HepG2 (cell line): Measurements from ENCODE around the gene TMF1. TPM values are rescaled to one million over a fixed set of nuclear protein-coding genes. Genes with fewer than 3 reads are reported as not detected.
A peak's percentile ranks its signal among the peaks of the same experiment; 100 is the strongest.

ENCODE experiments used
- AGO1 ChIP-seq: fragments of 200-400 bp; formaldehyde crosslinking; IDR thresholded peaks from 2 replicates; pipeline ENCODE4 v1.6.1; 2017; ENCODE audit warnings: mild to moderate bottlenecking, low read depth, low read length, moderate library complexity; ENCODE audit not compliant: poor library complexity, severe bottlenecking
- CEBPB ChIP-seq: IDR thresholded peaks from 2 replicates; pipeline ENCODE4 v1.6.1; 2011; ENCODE audit warnings: low read depth, low read length, improper control_type of control experiment, borderline replicate concordance
- DR1 ChIP-seq: sonication (generic); formaldehyde crosslinking; IDR thresholded peaks from 2 replicates; pipeline ENCODE4 v1.8.0; 2021; ENCODE audit warnings: mild to moderate bottlenecking, missing genetic modification reagents, inconsistent platforms
- FOXC1 ChIP-seq: sonication (generic); formaldehyde crosslinking; IDR thresholded peaks from 2 replicates; pipeline ENCODE4 v1.8.0; 2022; ENCODE audit warnings: mild to moderate bottlenecking, missing genetic modification reagents, borderline replicate concordance
- GTF3A ChIP-seq: sonication (generic); formaldehyde crosslinking; conservative IDR thresholded peaks from 2 replicates; pipeline ENCODE4 v1.4.0; 2020; ENCODE audit warnings: mild to moderate bottlenecking, missing genetic modification reagents
- HOXA7 ChIP-seq: sonication (generic); formaldehyde crosslinking; IDR thresholded peaks from 2 replicates; pipeline ENCODE4 v1.8.1; 2022; ENCODE audit warnings: mild to moderate bottlenecking, missing genetic modification reagents, moderate library complexity
- ISX ChIP-seq: sonication (generic); formaldehyde crosslinking; conservative IDR thresholded peaks from 2 replicates; pipeline ENCODE4 v1.5.0; 2020; ENCODE audit warnings: missing genetic modification reagents
- MAFK ChIP-seq, 2 experiments: IDR thresholded peaks in 1 of 2; conservative IDR thresholded peaks in 1 of 2; 2 replicates each; pipeline ENCODE4 v1.6.1; 2011; ENCODE audit warnings: improper control_type of control experiment in 2 of 2, low read length in 2 of 2
- RBM39 ChIP-seq: fragments of 200-400 bp; formaldehyde crosslinking; IDR thresholded peaks from one replicate; pipeline ENCODE4 v1.6.1; 2018; ENCODE audit warnings: antibody characterized with exemption, mild to moderate bottlenecking, low read depth, low read length; ENCODE audit not compliant: poor library complexity, severe bottlenecking
- RFX3 ChIP-seq: IDR thresholded peaks from 2 replicates; pipeline ENCODE4 v1.6.1; 2016; ENCODE audit warnings: missing biosample characterization, missing genetic modification reagents
- TEAD2 ChIP-seq: sonication (generic); formaldehyde crosslinking; IDR thresholded peaks from 2 replicates; pipeline ENCODE4 v1.9.0; 2021; ENCODE audit warnings: missing genetic modification reagents
- ZNF296 ChIP-seq: sonication (generic); formaldehyde crosslinking; conservative IDR thresholded peaks from 2 replicates; pipeline ENCODE4 v1.5.0; 2020; ENCODE audit warnings: mild to moderate bottlenecking, missing genetic modification reagents
- ZNF75D ChIP-seq: sonication (generic); formaldehyde crosslinking; IDR thresholded peaks from 2 replicates; pipeline ENCODE4 v1.8.1; 2023; ENCODE audit warnings: missing genetic modification reagents, mild to moderate bottlenecking, borderline replicate concordance
- polyA plus RNA-seq, 8 experiments: library from polyadenylated mRNA; depleted of rRNA in 3 of 8; stranded (reverse) in 7 of 8; unstranded in 1 of 8; fragments of >200 nt; fragmentation: Illumina TruSeq in 4 of 8; extraction: Trizol in 4 of 8; gene quantifications; 2 replicates each; pipeline versions ENCODE4 v1.2.1 to v1.2.3, GENCODE V29; 2011 to 2016; ENCODE audit warnings: low read depth in 4 of 8, missing spikeins in 1 of 8, mixed read lengths in 1 of 8; ENCODE audit not compliant: insufficient read depth in 1 of 8
- total RNA-seq, 5 experiments: library from RNA; depleted of rRNA; stranded (reverse); fragments of >200 nt; fragmentation: Illumina TruSeq; extraction: Trizol; gene quantifications; 2 replicates each; pipeline ENCODE4 v1.2.3, GENCODE V29; 2016; ENCODE audit warnings: low read depth in 1 of 5
- TF ChIP-seq, protein P1 (sequence below): sonication (generic); formaldehyde crosslinking; IDR thresholded peaks from 2 replicates; pipeline ENCODE4 v1.4.0; 2020; ENCODE audit warnings: mild to moderate bottlenecking, missing genetic modification reagents
- TF ChIP-seq, protein P2 (sequence below): IDR thresholded peaks from 2 replicates; pipeline ENCODE4 v1.6.1; 2016; ENCODE audit warnings: control low read depth
- TF ChIP-seq, protein P3 (sequence below): IDR thresholded peaks from 2 replicates; pipeline ENCODE4 v1.6.1; 2016; ENCODE audit warnings: low read depth, borderline replicate concordance
- TF ChIP-seq, protein P4 (sequence below): sonication (generic); formaldehyde crosslinking; IDR thresholded peaks from 2 replicates; pipeline ENCODE4 v1.5.0; 2020; ENCODE audit warnings: mild to moderate bottlenecking, missing genetic modification reagents, moderate library complexity
- TF ChIP-seq, protein P5 (sequence below): IDR thresholded peaks from 2 replicates; pipeline ENCODE4 v1.6.1; 2016; ENCODE audit warnings: low read depth, missing genetic modification reagents, missing compliant biosample characterization
- TF ChIP-seq, protein P6 (sequence below): sonication (generic); formaldehyde crosslinking; IDR thresholded peaks from 2 replicates; pipeline ENCODE4 v1.8.0; 2022; ENCODE audit warnings: missing genetic modification reagents, mild to moderate bottlenecking, inconsistent platforms, borderline replicate concordance

TMF1 gene
- total and polyA plus RNA-seq, 2 of the 13 experiments (the other 11 are each of a cell fraction or from before 2014, with no cell fraction given): 12.1 to 38.4 TPM

DNA sequence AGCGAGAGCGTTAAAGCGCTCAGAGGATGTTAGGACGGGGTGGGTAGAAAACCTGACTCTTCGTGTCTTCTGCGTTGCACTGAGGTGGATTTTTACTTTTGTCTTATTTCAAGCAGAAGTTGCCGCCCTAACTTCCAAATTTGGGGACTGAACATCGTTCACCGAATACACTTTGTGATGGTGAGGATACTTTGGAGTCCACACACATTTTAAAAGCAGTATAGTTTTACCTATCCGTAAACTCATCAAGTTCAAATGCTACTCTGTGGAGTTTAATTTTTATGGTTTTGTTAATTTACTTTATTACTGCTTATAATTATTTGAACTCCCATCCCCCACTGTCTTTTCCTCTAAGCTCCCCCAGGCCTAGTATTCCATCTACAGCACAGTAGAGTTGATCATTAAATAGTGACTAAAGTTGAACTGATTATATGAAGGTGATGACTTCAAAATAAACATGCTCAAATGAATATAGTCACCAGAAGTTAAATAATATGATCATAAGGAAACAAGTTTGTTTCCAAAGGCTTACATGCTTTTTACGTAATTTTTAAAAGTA, 38.0 kb downstream of the TMF1 start (continued):
- TF ChIP-seq FOXC1 (CRISPR knock-in tag) (no peak), RBM39 (no peak), GTF3A (no peak), RFX3 (CRISPR knock-in tag) (no peak), AGO1 (no peak), ZNF296 (CRISPR knock-in tag) (no peak), CEBPB (no peak), MAFK (conservative IDR thresholded peaks at IDR 0.05 in 1 of 2, IDR thresholded peaks at IDR 0.05 in 1 of 2; ENCODE audit: low read length in 2 of 2) (no peak), DR1 (CRISPR knock-in tag) (0 out of 2 replicates have a peak, but pooled peaks have one; percentile 30), HOXA7 (CRISPR knock-in tag) (no peak), TEAD2 (no peak), ISX (CRISPR knock-in tag) (0 out of 2 replicates have a peak, but pooled peaks have one; percentile 6), ZNF75D (CRISPR knock-in tag) (no peak)
- TF ChIP-seq, protein P1, sequence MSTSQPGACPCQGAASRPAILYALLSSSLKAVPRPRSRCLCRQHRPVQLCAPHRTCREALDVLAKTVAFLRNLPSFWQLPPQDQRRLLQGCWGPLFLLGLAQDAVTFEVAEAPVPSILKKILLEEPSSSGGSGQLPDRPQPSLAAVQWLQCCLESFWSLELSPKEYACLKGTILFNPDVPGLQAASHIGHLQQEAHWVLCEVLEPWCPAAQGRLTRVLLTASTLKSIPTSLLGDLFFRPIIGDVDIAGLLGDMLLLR (CRISPR knock-in tag): peak; percentile 17; the same call in 1 of the 2 replicates
- TF ChIP-seq, protein P2, sequence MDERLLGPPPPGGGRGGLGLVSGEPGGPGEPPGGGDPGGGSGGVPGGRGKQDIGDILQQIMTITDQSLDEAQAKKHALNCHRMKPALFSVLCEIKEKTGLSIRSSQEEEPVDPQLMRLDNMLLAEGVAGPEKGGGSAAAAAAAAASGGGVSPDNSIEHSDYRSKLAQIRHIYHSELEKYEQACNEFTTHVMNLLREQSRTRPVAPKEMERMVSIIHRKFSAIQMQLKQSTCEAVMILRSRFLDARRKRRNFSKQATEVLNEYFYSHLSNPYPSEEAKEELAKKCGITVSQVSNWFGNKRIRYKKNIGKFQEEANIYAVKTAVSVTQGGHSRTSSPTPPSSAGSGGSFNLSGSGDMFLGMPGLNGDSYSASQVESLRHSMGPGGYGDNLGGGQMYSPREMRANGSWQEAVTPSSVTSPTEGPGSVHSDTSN: no peak
- TF ChIP-seq, protein P3, sequence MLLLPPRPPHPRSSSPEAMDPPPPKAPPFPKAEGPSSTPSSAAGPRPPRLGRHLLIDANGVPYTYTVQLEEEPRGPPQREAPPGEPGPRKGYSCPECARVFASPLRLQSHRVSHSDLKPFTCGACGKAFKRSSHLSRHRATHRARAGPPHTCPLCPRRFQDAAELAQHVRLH (CRISPR knock-in tag): no peak
- TF ChIP-seq, protein P4, sequence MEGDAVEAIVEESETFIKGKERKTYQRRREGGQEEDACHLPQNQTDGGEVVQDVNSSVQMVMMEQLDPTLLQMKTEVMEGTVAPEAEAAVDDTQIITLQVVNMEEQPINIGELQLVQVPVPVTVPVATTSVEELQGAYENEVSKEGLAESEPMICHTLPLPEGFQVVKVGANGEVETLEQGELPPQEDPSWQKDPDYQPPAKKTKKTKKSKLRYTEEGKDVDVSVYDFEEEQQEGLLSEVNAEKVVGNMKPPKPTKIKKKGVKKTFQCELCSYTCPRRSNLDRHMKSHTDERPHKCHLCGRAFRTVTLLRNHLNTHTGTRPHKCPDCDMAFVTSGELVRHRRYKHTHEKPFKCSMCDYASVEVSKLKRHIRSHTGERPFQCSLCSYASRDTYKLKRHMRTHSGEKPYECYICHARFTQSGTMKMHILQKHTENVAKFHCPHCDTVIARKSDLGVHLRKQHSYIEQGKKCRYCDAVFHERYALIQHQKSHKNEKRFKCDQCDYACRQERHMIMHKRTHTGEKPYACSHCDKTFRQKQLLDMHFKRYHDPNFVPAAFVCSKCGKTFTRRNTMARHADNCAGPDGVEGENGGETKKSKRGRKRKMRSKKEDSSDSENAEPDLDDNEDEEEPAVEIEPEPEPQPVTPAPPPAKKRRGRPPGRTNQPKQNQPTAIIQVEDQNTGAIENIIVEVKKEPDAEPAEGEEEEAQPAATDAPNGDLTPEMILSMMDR (CRISPR knock-in tag): no peak
- TF ChIP-seq, protein P5, sequence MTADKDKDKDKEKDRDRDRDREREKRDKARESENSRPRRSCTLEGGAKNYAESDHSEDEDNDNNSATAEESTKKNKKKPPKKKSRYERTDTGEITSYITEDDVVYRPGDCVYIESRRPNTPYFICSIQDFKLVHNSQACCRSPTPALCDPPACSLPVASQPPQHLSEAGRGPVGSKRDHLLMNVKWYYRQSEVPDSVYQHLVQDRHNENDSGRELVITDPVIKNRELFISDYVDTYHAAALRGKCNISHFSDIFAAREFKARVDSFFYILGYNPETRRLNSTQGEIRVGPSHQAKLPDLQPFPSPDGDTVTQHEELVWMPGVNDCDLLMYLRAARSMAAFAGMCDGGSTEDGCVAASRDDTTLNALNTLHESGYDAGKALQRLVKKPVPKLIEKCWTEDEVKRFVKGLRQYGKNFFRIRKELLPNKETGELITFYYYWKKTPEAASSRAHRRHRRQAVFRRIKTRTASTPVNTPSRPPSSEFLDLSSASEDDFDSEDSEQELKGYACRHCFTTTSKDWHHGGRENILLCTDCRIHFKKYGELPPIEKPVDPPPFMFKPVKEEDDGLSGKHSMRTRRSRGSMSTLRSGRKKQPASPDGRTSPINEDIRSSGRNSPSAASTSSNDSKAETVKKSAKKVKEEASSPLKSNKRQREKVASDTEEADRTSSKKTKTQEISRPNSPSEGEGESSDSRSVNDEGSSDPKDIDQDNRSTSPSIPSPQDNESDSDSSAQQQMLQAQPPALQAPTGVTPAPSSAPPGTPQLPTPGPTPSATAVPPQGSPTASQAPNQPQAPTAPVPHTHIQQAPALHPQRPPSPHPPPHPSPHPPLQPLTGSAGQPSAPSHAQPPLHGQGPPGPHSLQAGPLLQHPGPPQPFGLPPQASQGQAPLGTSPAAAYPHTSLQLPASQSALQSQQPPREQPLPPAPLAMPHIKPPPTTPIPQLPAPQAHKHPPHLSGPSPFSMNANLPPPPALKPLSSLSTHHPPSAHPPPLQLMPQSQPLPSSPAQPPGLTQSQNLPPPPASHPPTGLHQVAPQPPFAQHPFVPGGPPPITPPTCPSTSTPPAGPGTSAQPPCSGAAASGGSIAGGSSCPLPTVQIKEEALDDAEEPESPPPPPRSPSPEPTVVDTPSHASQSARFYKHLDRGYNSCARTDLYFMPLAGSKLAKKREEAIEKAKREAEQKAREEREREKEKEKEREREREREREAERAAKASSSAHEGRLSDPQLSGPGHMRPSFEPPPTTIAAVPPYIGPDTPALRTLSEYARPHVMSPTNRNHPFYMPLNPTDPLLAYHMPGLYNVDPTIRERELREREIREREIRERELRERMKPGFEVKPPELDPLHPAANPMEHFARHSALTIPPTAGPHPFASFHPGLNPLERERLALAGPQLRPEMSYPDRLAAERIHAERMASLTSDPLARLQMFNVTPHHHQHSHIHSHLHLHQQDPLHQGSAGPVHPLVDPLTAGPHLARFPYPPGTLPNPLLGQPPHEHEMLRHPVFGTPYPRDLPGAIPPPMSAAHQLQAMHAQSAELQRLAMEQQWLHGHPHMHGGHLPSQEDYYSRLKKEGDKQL (CRISPR knock-in tag): no peak
- TF ChIP-seq, protein P6, sequence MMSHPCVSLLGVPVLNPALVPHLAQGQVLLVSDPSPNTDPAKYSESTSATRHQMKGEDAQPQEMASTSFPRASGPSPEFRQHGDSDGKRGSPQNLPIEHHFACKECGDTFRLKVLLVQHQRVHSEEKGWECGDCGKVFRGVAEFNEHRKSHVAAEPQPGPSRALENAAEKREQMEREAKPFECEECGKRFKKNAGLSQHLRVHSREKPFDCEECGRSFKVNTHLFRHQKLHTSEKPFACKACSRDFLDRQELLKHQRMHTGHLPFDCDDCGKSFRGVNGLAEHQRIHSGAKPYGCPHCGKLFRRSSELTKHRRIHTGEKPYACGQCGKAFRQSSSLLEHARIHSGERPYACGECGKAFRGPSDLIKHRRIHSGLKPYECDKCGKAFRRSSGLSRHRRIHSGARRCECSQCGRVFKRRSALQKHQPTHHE (CRISPR knock-in tag): peak; percentile 15; the same call in 1 of the 2 replicates
